Measurements from ENCODE around the gene TMEFF2.

DNA sequence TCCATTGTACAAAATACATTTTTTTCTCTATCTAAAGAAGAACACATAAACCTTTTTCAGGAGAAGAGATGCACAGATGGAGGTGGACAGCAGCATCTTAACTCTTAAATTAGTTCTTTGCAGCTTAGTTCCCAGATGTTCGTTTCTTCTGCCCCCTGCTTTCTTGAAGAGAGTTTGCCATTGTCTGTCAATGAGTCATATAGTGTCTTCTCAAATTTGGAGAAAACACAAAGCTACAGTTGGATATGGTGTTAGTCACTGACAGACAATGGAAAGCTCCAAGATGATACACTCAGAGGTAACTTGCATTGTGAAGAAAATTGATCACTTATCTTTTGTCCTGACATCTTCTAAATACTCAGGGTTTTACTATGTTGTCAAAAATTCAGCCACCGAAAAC is 48.8 kb upstream of the TMEFF2 start:
- TF ChIP-seq, protein P1, sequence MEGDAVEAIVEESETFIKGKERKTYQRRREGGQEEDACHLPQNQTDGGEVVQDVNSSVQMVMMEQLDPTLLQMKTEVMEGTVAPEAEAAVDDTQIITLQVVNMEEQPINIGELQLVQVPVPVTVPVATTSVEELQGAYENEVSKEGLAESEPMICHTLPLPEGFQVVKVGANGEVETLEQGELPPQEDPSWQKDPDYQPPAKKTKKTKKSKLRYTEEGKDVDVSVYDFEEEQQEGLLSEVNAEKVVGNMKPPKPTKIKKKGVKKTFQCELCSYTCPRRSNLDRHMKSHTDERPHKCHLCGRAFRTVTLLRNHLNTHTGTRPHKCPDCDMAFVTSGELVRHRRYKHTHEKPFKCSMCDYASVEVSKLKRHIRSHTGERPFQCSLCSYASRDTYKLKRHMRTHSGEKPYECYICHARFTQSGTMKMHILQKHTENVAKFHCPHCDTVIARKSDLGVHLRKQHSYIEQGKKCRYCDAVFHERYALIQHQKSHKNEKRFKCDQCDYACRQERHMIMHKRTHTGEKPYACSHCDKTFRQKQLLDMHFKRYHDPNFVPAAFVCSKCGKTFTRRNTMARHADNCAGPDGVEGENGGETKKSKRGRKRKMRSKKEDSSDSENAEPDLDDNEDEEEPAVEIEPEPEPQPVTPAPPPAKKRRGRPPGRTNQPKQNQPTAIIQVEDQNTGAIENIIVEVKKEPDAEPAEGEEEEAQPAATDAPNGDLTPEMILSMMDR (IDR thresholded peaks at IDR 0.05): no peak
- TF ChIP-seq, protein P2, sequence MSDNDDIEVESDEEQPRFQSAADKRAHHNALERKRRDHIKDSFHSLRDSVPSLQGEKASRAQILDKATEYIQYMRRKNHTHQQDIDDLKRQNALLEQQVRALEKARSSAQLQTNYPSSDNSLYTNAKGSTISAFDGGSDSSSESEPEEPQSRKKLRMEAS (IDR thresholded peaks at IDR 0.05; ENCODE audit: low read depth): no peak
- TF ChIP-seq POLR2AphosphoS5 (IDR thresholded peaks at IDR 0.05; ENCODE audit: low read depth, low read length): no peak
